ENCODE data around the gene LCN2. TPM values are rescaled to one million over a fixed set of nuclear protein-coding genes. Genes with fewer than 3 reads are reported as not detected.

The LCN2 gene
- total and polyA plus RNA-seq, 9 of the 15 experiments (the other 6 are each of a cell fraction or from before 2014, with no cell fraction given): 0.10 to 1.2 (median 0.44) TPM; not detected in 1

DNA sequence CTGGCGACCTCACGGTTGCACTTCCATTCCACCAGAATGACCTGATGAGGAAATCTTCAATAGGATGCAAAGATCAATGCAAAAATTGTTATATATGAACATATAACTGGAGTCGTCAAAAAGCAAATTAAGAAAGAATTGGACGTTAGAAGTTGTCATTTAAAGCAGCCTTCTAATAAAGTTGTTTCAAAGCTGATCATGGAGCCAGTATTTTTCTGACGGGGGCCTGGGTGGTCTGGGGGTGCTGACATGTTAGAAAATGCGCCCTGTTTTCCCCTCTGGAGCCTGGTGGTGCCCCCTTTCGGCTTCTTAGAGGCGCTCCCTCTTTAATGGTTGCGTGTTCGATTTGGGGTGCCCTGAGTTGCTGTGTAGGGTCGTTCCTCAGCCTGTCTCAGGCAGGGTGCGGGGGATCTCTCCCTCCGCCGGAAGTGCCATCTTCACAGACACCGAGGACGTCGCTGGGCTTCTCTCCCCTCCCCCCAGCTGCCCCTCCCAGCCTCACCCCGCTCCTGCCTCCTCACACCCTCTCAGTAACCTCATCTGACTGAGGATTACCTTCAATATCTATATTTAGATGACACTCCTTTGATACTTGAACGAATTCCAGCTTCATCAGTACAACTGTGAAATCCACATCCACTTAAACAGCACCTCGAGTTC, 40.1 kb upstream of the LCN2 start (continued):
- TF ChIP-seq, protein P1, sequence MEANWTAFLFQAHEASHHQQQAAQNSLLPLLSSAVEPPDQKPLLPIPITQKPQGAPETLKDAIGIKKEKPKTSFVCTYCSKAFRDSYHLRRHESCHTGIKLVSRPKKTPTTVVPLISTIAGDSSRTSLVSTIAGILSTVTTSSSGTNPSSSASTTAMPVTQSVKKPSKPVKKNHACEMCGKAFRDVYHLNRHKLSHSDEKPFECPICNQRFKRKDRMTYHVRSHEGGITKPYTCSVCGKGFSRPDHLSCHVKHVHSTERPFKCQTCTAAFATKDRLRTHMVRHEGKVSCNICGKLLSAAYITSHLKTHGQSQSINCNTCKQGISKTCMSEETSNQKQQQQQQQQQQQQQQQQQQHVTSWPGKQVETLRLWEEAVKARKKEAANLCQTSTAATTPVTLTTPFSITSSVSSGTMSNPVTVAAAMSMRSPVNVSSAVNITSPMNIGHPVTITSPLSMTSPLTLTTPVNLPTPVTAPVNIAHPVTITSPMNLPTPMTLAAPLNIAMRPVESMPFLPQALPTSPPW (CRISPR knock-in tag; IDR thresholded peaks at IDR 0.05): peak; percentile 25; the same call in 1 of the 2 replicates
- TF ChIP-seq POLR2B (IDR thresholded peaks at IDR 0.05; ENCODE audit: low read depth, partially characterized antibody) (peak; percentile 33), SMAD4 (CRISPR knock-in tag; conservative IDR thresholded peaks at IDR 0.05) (no peak), SMARCC2 (IDR thresholded peaks at IDR 0.05; ENCODE audit: low read depth) (no peak)
- TF ChIP-seq, protein P2, sequence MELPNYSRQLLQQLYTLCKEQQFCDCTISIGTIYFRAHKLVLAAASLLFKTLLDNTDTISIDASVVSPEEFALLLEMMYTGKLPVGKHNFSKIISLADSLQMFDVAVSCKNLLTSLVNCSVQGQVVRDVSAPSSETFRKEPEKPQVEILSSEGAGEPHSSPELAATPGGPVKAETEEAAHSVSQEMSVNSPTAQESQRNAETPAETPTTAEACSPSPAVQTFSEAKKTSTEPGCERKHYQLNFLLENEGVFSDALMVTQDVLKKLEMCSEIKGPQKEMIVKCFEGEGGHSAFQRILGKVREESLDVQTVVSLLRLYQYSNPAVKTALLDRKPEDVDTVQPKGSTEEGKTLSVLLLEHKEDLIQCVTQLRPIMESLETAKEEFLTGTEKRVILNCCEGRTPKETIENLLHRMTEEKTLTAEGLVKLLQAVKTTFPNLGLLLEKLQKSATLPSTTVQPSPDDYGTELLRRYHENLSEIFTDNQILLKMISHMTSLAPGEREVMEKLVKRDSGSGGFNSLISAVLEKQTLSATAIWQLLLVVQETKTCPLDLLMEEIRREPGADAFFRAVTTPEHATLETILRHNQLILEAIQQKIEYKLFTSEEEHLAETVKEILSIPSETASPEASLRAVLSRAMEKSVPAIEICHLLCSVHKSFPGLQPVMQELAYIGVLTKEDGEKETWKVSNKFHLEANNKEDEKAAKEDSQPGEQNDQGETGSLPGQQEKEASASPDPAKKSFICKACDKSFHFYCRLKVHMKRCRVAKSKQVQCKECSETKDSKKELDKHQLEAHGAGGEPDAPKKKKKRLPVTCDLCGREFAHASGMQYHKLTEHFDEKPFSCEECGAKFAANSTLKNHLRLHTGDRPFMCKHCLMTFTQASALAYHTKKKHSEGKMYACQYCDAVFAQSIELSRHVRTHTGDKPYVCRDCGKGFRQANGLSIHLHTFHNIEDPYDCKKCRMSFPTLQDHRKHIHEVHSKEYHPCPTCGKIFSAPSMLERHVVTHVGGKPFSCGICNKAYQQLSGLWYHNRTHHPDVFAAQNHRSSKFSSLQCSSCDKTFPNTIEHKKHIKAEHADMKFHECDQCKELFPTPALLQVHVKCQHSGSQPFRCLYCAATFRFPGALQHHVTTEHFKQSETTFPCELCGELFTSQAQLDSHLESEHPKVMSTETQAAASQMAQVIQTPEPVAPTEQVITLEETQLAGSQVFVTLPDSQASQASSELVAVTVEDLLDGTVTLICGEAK (IDR thresholded peaks at IDR 0.05): peak; percentile 88
- TF ChIP-seq, protein P2 (CRISPR knock-in tag; IDR thresholded peaks at IDR 0.05): peak; percentile 58; the same call in 1 of the 2 replicates
